IgD-negative memory B cell (primary cell): ENCODE results near the gene MAP7. TPM values are rescaled to one million over a fixed set of nuclear protein-coding genes. Genes with fewer than 3 reads are reported as not detected.

Experiments
- H3K27ac Mint-ChIP-seq, 3 donors: one replicate each; pipeline ENCODE4 v1.8.0; 2020 to 2022; ENCODE audit warnings: mild to moderate bottlenecking in 3 of 3, mixed read lengths in 3 of 3, moderate library complexity in 1 of 3
- H3K27me3 Mint-ChIP-seq: one replicate; pipeline ENCODE4 v1.8.0; 2021; ENCODE audit warnings: mixed read lengths
- H3K36me3 Mint-ChIP-seq: one replicate; pipeline ENCODE4 v1.8.0; 2020; ENCODE audit warnings: mild to moderate bottlenecking, mixed read lengths
- H3K4me1 Mint-ChIP-seq, 3 donors: one replicate each; pipeline ENCODE4 v1.8.0; 2020 to 2022; ENCODE audit warnings: mixed read lengths in 3 of 3, mild to moderate bottlenecking in 1 of 3
- H3K4me3 Mint-ChIP-seq, 4 donors: one replicate each; pipeline ENCODE4 v1.8.0; 2020 to 2022; ENCODE audit warnings: mild to moderate bottlenecking in 4 of 4, mixed read lengths in 4 of 4, moderate library complexity in 3 of 4
- H3K9me3 Mint-ChIP-seq, 3 donors: one replicate each; pipeline ENCODE4 v1.8.0; 2020 to 2021; ENCODE audit warnings: mixed read lengths in 3 of 3, mild to moderate bottlenecking in 1 of 3
- polyA plus RNA-seq: library from polyadenylated mRNA; unstranded; fragments of 300-500 nt; fragmentation: Illumina TruSeq; gene quantifications from one replicate; pipeline ENCODE4 v1.2.3, GENCODE V29; 2021

The MAP7 gene
- polyA plus RNA-seq, 1 donor from 2014 or later, result 4.0 TPM

DNA sequence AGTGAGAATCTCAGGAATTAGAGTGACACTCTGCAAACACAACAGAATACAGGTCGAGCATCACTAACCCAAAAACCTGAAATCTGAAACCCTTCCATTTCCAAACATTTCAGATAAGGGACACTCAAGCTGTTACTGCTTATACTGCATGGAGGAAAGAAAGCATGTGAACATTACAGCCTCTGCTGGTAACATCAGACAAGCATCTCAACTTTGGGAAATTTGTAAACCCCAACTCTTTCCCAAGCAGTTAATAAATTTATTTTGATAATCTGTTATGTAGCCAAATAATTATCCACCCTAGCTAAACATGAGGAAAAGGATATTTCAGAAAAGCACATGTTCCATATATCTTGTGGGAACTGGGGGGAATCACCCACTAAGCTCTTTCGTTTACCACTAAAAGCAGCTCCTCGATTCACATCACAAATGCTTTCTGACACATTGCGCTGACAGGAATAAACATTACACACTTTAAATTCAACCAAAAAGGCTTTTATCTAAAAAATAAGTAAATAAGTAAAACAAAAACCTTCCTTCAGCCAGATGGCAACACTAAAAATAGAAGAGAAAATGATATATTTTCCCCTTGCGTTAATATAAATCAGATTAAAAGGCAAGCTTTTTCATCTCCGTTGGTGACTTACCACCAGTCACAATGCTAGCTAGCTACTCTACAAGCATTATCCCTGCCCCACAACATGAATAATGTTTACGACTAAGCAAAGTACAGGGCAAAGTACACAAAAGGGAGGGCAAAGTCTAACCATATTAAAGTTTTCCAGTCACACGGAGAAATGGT lies 120.8 kb downstream of the MAP7 start:
- Mint-ChIP-seq H3K4me3 (no peak overlapping the region), H3K4me1 (no peaks in the 10 kb centered on the region), H3K27me3 (peaks cover 3% of the 10 kb centered on the region), H3K36me3 (no peaks in the 10 kb centered on the region), H3K9me3 (no peaks in the 10 kb centered on the region), H3K27ac (no peak overlapping the region)

DNA sequence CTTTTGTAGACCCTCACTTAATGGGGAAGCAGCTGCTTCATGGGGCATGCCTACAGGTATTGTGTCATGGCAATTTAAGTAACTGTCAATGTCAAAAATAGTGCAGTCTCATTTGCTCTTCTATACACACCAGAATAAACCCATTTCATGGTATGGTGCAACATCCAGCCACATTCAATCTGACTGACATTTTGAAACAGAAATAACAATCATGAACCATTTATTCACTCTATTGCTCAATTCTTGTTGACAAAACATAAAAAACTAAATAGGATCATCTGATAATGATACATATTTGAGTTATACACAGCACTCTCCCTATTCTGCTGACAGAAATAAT lies 122.9 kb downstream of the MAP7 start:
- H3K27ac Mint-ChIP-seq, result no peak overlapping the region
- no peak overlapping the region for H3K4me3 Mint-ChIP-seq
- H3K4me1 Mint-ChIP-seq, result no peaks in the 10 kb centered on the region
- H3K27me3 Mint-ChIP-seq, result peaks cover 3% of the 10 kb centered on the region
- no peaks in the 10 kb centered on the region for H3K36me3 Mint-ChIP-seq
- H3K9me3 Mint-ChIP-seq, result no peaks in the 10 kb centered on the region

DNA sequence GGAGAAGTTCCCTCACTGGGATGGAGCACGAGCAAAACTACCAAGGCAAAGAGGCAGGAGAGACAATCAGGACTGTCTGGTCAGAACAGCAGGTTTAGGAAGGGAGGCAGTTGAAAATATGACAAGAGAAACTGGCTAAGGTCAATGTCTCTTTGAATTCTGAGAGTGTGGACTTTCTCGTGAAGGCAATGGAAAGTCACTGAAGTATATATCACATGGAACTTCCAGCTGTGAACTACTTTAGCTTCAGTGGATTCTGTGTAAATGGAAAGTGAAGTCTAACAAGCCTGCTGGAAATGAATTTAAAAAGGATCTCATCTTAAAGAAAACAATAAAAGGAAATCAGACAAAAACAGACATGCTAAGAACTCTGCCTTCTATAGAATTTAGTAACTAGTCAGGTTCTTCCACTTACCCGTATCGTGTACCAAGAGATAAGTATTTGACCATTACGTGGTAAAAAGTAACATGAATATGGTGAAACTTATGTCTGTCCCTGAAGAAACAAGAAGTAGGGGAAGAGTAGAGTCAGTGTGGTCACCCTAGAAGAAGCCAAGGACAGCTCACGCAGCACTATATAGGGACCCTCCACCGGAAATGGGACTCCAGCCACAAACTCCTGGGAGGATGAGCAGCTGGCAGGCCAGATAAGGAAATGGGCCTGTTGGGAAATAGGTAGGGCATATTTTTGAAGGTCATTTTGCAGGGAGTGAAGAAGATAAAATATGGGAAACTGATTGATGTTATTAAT lies 123.4 kb downstream of the MAP7 start:
- no peaks in the 10 kb centered on the region for H3K4me1 Mint-ChIP-seq
- no peaks in the 10 kb centered on the region for H3K9me3 Mint-ChIP-seq
- H3K27ac Mint-ChIP-seq, result no peak overlapping the region
- no peaks in the 10 kb centered on the region for H3K36me3 Mint-ChIP-seq
- peaks cover 3% of the 10 kb centered on the region for H3K27me3 Mint-ChIP-seq
- no peak overlapping the region for H3K4me3 Mint-ChIP-seq

DNA sequence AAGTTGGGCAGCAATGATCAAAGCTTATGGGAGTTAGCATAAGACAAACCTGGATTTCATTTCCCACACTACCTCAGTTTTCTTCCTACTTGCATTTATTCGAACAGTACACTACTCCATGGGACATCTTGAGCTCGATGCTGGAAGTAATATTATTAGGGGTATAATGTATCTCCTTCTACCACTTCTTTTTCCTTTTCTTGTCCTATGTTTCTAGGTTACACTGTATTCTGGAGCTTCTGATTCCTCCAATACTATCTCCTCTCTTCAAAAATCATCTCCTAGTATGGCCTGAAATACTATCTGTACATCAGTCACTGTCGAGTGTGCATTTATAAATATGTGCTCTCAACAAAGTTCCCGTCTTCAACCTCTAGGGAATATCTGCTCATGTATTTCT lies 124.4 kb downstream of the MAP7 start:
- Mint-ChIP-seq H3K27me3 (peaks cover 3% of the 10 kb centered on the region), H3K36me3 (no peaks in the 10 kb centered on the region), H3K4me1 (no peaks in the 10 kb centered on the region), H3K9me3 (no peaks in the 10 kb centered on the region), H3K4me3 (no peak overlapping the region), H3K27ac (no peak overlapping the region)

DNA sequence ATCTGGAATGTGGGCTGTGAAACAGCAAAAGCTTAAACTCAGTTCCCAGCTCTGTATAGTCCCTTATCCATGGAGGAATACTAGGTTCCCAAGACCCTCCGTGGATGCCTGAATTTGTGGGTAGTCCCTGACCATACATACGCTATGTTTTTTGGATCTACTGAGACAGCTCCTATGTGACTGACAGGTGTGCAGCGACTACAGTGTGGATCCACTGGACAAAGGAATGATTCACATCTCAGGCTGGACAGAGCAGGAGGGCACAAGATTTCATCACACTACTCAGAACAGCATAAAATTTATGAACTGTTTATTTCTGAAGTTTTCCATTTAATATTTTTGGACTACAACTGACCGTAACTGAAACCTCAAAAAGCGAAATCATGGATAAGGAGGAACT lies 125.3 kb downstream of the MAP7 start:
- no peaks in the 10 kb centered on the region for H3K9me3 Mint-ChIP-seq
- no peak overlapping the region for H3K4me3 Mint-ChIP-seq
- peaks cover 3% of the 10 kb centered on the region for H3K27me3 Mint-ChIP-seq
- H3K4me1 Mint-ChIP-seq, result no peaks in the 10 kb centered on the region
- H3K27ac Mint-ChIP-seq, result no peak overlapping the region
- H3K36me3 Mint-ChIP-seq, result no peaks in the 10 kb centered on the region

DNA sequence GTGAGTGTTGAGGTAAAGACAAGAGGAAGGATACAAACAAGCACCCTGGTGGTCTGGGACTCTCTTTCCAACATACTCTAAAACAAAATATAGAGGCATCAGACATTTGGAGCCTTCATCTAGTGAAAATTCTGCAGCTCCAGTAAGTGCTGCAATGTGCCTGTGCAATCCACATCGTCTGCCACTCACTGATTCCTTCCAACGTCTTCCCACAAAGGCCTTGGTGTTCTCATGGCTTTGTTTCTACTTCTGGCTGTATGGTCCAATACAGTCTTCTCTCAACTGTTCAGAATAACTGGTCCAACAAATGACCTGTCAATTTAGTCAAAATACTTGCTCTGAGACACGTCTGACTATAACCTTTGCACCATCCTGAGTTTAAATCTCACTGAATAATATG lies 125.8 kb downstream of the MAP7 start:
- no peaks in the 10 kb centered on the region for H3K9me3 Mint-ChIP-seq
- no peak overlapping the region for H3K4me3 Mint-ChIP-seq
- no peaks in the 10 kb centered on the region for H3K36me3 Mint-ChIP-seq
- H3K4me1 Mint-ChIP-seq, result no peaks in the 10 kb centered on the region
- peaks cover 3% of the 10 kb centered on the region for H3K27me3 Mint-ChIP-seq
- H3K27ac Mint-ChIP-seq, result no peak overlapping the region

DNA sequence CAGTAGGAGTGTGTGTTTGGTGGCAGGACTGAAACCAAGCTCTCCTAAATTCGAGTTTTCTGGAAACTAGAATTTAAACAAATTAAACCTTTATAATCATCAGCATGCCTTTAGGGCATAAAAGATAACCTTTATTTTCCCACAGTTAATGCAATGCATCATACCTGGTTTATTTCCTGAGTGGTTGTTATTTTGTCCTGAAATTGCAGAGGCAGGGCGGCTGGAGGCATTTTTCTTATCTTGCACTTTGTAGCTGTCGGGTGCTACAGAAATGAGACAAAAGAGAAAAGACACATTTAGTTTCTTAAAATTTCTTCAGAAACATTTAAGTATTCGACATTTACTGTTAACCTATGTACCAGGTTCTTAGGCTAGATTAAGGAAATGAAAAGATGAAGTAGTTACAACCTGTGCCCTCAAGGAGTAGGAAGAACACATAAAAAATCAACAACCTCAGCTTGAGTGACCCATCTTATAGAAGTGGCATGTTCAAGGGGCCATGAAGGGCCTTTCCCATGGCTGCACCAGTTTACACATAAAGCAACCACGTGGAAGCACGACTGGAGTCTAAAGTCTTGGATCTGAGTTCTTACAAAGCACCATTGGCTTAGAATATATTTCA lies 128.6 kb downstream of the MAP7 start:
- Mint-ChIP-seq H3K4me3 (no peak overlapping the region), H3K27ac (no peak overlapping the region), H3K27me3 (peaks cover 3% of the 10 kb centered on the region), H3K36me3 (no peaks in the 10 kb centered on the region), H3K9me3 (no peaks in the 10 kb centered on the region), H3K4me1 (no peaks in the 10 kb centered on the region)

DNA sequence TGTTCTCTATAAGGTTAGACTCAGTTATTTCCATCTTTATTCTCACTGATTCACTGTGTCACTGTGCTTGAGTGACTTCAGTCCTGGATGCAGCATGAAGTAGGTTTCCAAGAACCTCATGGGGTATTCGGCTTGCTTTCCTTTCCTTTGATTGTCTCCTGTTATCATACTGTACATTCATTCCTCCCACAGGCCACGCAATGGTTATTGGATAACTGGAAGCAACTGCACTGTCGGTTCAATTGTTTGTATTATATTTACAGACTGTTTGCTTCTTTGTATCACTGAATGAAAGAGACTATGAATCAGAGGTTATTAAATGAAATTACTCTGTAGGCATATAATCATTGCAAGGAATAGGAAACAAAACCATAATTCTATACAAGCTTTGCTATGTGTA lies 129.4 kb downstream of the MAP7 start:
- H3K27me3 Mint-ChIP-seq, result peaks cover 3% of the 10 kb centered on the region
- H3K4me1 Mint-ChIP-seq, result no peaks in the 10 kb centered on the region
- no peak overlapping the region for H3K4me3 Mint-ChIP-seq
- H3K27ac Mint-ChIP-seq, result no peak overlapping the region
- H3K36me3 Mint-ChIP-seq, result no peaks in the 10 kb centered on the region
- no peaks in the 10 kb centered on the region for H3K9me3 Mint-ChIP-seq

DNA sequence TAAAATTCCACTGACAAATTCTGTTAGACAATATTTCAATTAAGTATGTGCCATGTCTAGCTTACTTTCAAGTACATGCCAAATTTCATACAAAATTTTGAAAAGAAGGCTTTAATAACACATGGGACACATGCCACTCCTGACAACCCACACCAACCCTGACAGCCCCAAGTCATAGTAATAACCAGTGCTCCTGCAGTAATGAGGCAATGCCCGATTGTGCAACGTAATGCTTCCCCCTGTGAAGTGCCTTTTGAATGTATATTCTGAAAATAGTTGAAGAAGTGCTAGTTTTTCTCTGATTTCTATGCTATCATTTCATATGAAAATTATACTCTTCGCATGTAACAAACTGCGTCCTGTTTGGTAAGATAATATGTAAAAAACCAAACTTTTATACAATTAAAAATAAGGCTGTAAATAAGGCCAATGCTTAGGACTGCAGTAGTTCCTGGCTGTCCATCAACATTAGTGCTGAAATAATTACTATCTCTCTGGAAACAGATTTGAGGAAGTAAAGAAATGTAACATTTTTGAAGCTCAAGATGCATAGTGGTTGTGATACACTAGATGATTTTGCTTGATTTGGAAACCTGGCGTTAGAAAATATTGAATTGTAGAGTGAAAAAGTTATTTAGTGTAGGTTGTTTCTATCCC lies 134.7 kb downstream of the MAP7 start:
- Mint-ChIP-seq H3K9me3 (no peaks in the 10 kb centered on the region), H3K4me1 (no peaks in the 10 kb centered on the region), H3K4me3 (no peak overlapping the region), H3K27ac (no peak overlapping the region), H3K36me3 (no peaks in the 10 kb centered on the region), H3K27me3 (no peaks in the 10 kb centered on the region)

DNA sequence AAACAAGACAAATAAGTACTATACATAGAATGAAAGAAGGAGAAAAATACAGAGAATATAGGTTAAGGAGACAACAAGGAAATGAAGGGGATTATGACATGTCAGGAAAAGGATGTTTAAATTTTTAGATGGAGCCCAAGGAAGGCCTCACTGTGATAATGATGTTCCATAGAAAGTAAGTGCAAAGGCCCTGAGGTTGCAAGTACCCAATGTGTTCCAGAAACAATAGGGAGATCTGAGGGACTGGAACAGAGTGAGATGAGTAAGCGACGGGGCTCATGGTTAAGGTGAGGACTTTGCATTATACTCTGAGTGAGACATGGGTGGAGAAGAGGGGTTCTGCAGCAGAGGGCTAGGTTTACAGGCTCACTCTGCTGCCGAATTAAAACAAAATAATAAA lies 137.8 kb downstream of the MAP7 start:
- Mint-ChIP-seq H3K36me3 (no peaks in the 10 kb centered on the region), H3K27ac (no peak overlapping the region), H3K9me3 (no peaks in the 10 kb centered on the region), H3K27me3 (peaks cover 10% of the 10 kb centered on the region), H3K4me1 (peaks cover 0 to 11% (median 0%) of the 10 kb centered on the region in 3 donors), H3K4me3 (no peak overlapping the region)

DNA sequence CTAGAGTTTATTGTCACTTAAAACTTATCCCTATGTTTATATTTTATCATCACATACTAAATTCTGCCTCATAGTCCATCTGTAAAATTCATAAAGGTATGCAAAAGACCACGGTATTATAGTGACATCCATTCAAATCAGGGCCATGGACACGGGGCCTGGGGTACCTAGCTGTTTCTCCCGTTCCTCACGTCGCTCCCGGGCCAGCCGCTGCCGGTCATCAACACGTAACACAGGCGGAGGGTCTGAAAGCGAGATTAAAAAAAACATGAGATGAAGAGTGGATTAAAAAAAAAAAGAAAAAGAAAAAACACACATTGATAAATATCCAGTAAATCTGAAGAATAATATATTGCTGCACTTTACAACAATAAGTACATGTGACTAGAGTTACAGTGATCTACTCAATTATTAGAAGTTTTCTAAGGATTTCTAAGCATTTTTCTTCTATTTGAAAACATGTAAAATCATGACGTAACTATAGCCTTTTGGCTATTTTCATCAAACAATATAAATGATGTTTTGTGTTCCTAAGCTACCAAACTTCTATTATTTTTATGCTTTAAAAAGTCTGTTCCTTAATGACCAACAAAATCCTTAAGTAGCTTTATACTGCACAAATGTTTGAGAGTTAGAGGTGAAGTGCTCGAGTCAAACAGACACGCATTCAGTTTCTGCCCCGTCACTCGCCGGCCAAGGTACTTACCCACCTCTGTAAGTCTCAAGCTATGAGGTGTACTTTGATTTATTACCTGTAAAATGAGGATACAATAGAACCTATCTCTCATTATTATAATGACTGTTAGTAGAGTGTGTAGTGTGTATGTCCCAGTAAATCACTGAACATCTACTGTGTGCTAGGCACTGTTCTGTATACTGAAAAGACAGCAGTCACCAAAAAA lies 138.5 kb downstream of the MAP7 start:
- H3K9me3 Mint-ChIP-seq, result no peaks in the 10 kb centered on the region
- H3K4me1 Mint-ChIP-seq, result peaks cover 0 to 11% (median 2%) of the 10 kb centered on the region in 3 donors
- no peaks in the 10 kb centered on the region for H3K36me3 Mint-ChIP-seq
- peaks cover 10% of the 10 kb centered on the region for H3K27me3 Mint-ChIP-seq
- H3K4me3 Mint-ChIP-seq, result no peak overlapping the region
- H3K27ac Mint-ChIP-seq, result no peak overlapping the region

DNA sequence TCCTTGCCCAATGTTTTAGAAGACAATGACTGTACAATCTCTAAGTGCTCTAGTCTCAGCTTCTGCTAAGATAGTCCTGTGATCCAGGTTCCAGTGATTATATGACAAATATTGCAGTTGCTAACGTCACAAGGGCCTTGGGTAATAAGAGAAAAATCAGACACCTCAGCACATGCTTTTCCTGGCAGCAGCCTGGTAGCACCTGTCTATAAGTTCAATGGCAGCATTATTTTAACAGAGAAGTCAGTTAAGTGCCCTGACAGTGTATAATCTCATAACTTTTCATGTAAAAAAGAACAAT lies 139.2 kb downstream of the MAP7 start:
- no peak overlapping the region for H3K27ac Mint-ChIP-seq
- no peaks in the 10 kb centered on the region for H3K36me3 Mint-ChIP-seq
- H3K27me3 Mint-ChIP-seq, result peaks cover 14% of the 10 kb centered on the region
- no peak overlapping the region for H3K4me3 Mint-ChIP-seq
- H3K9me3 Mint-ChIP-seq, result no peaks in the 10 kb centered on the region
- H3K4me1 Mint-ChIP-seq, result peaks cover 0 to 11% (median 2%) of the 10 kb centered on the region in 3 donors

DNA sequence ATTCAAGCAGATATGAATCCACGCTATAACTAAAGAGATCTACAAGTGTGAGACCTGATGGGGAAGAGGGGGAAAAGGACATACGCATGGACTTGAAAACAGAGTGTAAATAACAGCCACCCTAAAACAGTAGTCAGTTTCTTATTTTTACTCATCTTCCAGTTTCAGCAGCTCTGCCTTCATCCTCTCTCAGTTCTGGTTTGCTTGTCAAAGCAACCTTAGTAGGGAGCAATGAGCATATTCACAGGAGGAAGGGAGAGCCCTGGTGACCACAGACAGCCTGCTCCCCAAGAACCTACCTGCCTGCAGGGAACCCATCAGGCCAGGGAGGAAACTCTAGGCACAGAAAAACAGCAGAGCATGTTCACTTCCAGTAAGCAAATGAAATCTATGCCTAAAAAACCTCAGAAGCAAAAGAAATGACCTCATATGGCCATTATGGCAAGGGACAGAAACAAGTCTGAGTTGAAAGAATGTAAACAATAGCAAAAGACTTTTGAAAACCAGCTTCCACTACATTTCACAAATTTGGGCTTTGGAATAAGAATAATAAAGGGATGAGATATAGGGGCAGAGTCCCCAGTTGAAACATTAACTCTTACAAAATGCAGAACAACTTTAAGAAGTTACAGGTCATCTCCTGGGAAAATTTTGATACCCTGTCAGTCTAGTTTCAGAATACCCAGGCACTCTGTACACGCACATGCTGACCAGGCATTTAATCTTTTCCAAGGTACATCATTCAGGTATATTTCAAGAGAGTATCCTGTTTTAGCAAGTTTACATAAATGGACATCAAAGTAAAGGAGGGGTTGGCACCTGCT lies 139.8 kb downstream of the MAP7 start:
- peak overlapping the region in 1 of 4 donors; percentile 35 for H3K4me3 Mint-ChIP-seq
- peaks cover under 1 to 11% (median 2%) of the 10 kb centered on the region in 3 donors for H3K4me1 Mint-ChIP-seq
- H3K27ac Mint-ChIP-seq, result no peak overlapping the region
- peaks cover 14% of the 10 kb centered on the region for H3K27me3 Mint-ChIP-seq
- no peaks in the 10 kb centered on the region for H3K36me3 Mint-ChIP-seq
- H3K9me3 Mint-ChIP-seq, result no peaks in the 10 kb centered on the region

DNA sequence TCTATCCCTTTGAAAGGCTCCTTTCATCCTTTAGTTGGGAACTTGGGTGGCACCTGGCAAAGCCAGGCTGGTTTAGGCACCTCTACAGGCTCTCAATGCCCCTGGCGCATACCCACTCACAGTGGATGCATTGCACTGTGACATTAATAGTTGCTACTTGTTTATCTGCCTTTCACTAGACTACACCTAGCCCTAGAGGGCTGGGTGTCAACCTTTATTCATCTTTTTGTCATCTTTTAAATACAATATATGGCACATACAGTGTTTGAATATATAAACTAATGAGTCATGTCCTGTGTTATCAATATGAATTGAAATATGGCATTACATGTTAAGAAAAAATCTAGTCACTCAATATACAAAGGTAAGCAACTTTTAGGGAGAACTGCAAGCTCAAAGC lies 140.6 kb downstream of the MAP7 start:
- Mint-ChIP-seq H3K27ac (no peak overlapping the region), H3K4me3 (no peak overlapping the region), H3K27me3 (peaks cover 14% of the 10 kb centered on the region), H3K9me3 (no peaks in the 10 kb centered on the region), H3K4me1 (peaks cover 2 to 15% (median 6%) of the 10 kb centered on the region in 3 donors), H3K36me3 (no peaks in the 10 kb centered on the region)
